Ureter (tissue), 1 donor: Measurements from ENCODE around the gene UBE2J2. TPM values are rescaled to one million over a fixed set of nuclear protein-coding genes. Genes with fewer than 3 reads are reported as not detected.

ENCODE experiments used
- DNase-seq: peaks from one replicate; pipeline ENCODE4 v3.0.0-alpha.2; 2020; ENCODE audit warnings: low spot score
- total RNA-seq: library from RNA; stranded (reverse); gene quantifications from one replicate; pipeline ENCODE4 v1.2.4, GENCODE V29; 2023
- donor health status: DM: yes; HTN: yes; CAD: no.

The UBE2J2 gene
- total RNA-seq, 1 donor from 2014 or later: 59.8 TPM

GRCh38 chr1:1213345-1214265 is 60.0 kb downstream of the UBE2J2 start, which contains the start of gene TNFRSF4:
TSS of gene TNFRSF4 (minus strand) at chr1:1214153. CDS start at chr1:1214127, 26 bp downstream.
- no peak for DNase-seq

- DNase-seq: no peak
Measured at GRCh38 chr1:1212780-1213344, 60.8 kb downstream of the UBE2J2 start.

- no peak for DNase-seq
Measured at GRCh38 chr1:1211541-1212441, 61.9 kb downstream of the UBE2J2 start.

DNA sequence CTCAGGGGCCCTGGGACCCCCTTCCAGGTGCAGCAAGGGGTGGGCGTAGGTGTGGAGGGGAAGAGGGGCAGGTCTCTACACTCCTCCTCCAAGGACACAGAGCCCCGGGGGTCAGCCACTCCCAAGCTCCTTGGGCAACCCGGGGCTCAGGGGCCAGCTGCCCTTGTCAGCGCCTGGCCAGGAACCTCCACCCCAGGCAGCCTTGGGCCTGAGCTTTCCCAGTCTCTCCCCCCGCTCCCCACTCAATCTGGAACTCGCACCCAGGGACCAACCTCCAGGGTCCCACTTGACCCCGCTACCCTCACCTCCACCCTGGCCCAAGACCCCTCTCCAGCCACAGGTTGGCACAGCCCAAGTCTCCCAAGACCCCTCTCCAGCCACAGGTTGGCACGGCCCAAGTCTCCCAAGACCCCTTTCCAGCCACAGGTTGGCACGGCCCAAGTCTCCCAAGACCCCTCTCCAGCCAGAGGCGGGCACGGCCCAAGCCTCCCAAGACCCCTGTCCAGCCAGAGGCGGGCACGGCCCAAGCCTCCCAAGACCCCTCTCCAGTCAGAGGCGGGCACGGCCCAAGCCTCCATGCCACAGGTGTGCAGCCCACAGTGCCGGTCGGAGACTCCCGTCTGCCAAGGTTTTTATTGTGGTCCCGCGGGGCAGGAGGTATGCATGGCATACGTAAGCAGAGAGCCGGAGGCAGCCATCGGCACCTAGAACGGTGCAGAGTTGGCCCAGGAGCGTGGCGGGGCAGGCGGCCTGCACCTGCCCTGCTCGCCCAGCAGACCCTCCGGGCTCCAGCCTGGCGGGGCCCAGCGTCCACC is 62.7 kb downstream of the UBE2J2 start:
- no peak for DNase-seq

DNA sequence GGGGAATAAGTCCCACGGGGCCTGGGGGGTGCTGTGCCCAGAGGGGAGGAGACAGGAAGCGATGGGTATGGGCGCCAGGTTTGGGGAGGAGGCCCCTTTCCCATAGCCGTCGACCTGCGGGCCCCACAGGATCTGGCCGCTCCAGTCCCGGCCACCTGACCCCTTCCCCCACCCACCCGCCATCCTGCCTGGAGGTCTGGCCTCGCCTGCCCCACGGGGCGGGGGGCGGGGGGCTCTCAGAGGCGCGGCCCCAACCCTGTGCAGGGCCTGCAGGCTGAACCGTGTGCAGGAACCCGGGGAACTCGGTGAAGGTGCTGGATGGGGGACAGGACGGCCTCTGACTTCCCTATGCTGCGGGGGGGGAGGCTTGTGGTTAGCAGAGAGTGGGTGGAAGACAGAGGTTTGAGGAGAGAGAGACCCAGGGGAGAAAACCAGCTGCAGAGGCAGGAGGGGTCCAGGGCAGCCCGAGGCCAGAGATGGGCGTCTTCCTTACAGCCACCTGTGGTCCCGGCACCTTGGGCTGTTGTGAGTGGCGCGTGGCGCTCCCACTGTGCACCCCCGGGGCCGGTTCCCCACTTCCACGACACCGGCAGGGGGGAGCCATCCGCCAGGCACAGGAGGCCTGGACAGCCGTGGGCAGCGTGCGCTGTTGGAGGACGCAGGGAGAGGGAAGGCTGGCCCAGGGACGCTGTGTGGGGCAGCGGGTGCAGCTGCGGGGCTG is 64.8 kb downstream of the UBE2J2 start:
- no peak for DNase-seq

- no peak for DNase-seq
Measured at GRCh38 chr1:1207571-1207892, 66.1 kb downstream of the UBE2J2 start.

GRCh38 chr1:1206966-1207531 is 66.6 kb downstream of the UBE2J2 start:
- DNase-seq: no peak

GRCh38 chr1:1206376-1206965 is 67.2 kb downstream of the UBE2J2 start, which contains the start of gene TNFRSF18:
TSS of gene TNFRSF18 (minus strand) at chr1:1206592. CDS start at chr1:1206571, 21 bp downstream.
- DNase-seq: no peak

- DNase-seq: no peak
Measured at GRCh38 chr1:1205769-1206375, 67.8 kb downstream of the UBE2J2 start.

DNA sequence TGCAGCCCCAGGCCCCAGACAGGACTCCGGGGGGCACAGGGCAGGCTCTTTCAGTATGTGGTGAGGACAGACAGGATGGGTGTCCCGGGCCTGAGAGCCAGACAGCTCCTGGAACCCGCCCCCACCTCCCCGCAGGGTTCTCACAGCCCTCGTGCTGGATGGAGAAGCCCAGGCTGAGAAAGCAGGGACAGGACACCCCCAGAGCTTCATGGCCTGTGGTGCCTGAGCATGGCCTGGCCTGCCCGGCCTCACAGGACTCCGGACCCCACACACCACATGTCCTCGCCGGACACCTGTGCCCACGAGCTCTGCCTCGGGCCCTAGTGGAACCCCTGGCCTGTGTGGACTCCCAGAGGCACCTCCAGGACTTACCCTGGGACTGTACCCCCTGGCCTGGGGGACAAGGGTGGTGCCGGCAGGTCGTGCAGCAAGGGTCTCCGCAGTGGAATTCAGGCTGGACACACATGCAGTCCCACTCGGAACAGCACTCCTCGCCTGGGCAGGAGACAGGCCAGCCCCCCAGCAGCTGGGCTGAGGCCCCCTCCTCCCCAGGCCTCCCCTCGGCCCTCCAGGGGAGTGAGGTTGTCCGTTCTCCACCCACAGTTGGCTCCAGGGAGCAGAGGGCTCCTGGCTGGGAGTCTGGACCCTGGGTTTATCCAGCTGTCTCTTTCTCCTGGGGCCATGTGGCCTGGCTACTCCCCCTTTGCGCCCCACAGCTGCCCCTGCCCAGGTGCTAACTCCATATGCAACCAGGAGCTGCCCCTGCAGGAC is 68.5 kb downstream of the UBE2J2 start:
- no peak for DNase-seq

DNA sequence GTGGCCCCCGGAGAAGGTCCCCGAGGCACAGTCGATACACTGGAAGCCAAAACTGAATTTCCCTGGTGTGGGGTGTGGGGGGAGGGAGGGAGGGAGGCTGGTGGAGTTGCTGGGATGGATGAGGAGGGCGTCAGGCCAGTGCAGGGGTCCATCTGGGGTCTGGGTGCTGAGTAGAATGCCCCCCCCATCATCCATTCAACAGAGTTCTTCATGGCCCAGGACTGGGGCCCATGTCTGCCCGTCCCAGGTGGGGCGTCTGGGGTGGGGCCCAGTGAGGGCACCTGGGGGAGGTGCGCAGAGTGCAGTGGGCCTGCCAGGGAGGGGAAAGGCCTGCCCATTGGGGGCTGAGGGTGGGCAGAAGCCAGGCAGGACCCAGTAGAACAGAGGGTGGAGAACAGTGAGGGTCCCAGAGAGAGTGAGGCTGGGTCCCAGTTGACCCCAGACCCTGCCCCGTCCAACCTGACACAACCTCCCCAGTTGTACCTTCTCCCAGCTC is 69.2 kb downstream of the UBE2J2 start:
- no peak for DNase-seq

Other genes starting within 250 kb of the UBE2J2 start
- 6.3 TPM for gene RNF223, start 199.5 kb downstream of the UBE2J2 start, total RNA-seq
- 29.8 TPM for gene C1orf159, start 157.8 kb downstream of the UBE2J2 start, total RNA-seq
- gene TTLL10, start 100.0 kb downstream of the UBE2J2 start, total RNA-seq: 2.3 TPM
- 3.3 TPM for gene TNFRSF18, start 67.3 kb downstream of the UBE2J2 start, total RNA-seq
- 2.0 TPM for gene TNFRSF4, start 59.7 kb downstream of the UBE2J2 start, total RNA-seq
- 134 TPM for gene SDF4, start 41.9 kb downstream of the UBE2J2 start, total RNA-seq
- 14.8 TPM for gene B3GALT6, start 41.6 kb downstream of the UBE2J2 start, total RNA-seq
- gene C1QTNF12, start 27.1 kb downstream of the UBE2J2 start, total RNA-seq: 3.4 TPM
- gene SCNN1D, start 6.6 kb upstream of the UBE2J2 start, total RNA-seq: 6.6 TPM
- 77.6 TPM for gene ACAP3, start 34.1 kb upstream of the UBE2J2 start, total RNA-seq
- 29.0 TPM for gene PUSL1, start 34.7 kb upstream of the UBE2J2 start, total RNA-seq
- gene INTS11, start 50.8 kb upstream of the UBE2J2 start, total RNA-seq: 132 TPM
- 21.4 TPM for gene CPTP, start 50.9 kb upstream of the UBE2J2 start, total RNA-seq
- 0.42 TPM for gene TAS1R3, start 57.4 kb upstream of the UBE2J2 start, total RNA-seq
- 52.8 TPM for gene DVL1, start 75.6 kb upstream of the UBE2J2 start, total RNA-seq
- gene MXRA8, start 84.7 kb upstream of the UBE2J2 start, total RNA-seq: 41.9 TPM
- gene AURKAIP1, start 101.4 kb upstream of the UBE2J2 start, total RNA-seq: 102 TPM
- gene CCNL2, start 125.5 kb upstream of the UBE2J2 start, total RNA-seq: 259 TPM
- gene MRPL20, start 133.4 kb upstream of the UBE2J2 start, total RNA-seq: 145 TPM
- gene ANKRD65, start 147.4 kb upstream of the UBE2J2 start, total RNA-seq: 40.9 TPM
- gene VWA1, start 161.8 kb upstream of the UBE2J2 start, total RNA-seq: 83.3 TPM
- gene ATAD3C, start 175.8 kb upstream of the UBE2J2 start, total RNA-seq: 8.0 TPM
- gene ATAD3B, start 197.9 kb upstream of the UBE2J2 start, total RNA-seq: 42.6 TPM
- 26.3 TPM for gene ATAD3A, start 238.3 kb upstream of the UBE2J2 start, total RNA-seq